Measurements from ENCODE around the gene ESPL1.

Gene ESPL1

DNA sequence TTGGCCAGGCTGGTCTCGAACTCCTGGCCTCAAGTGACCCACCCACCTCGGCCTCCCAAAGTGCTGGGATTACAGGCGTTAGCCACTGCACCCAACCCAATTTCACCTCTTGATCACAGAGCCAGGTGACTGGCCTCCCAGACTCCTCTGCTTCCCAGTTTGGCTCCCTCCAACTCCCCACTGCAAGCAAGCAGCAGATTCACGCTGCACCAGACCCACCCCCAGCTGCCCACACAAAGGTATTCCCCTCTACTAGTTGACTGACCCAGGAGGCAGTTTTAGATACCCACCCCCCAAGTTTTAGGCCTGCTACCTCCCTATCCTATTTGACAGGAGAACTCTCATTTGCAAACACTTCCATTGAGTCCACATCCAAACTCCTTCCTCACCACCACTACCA lies 41.3 kb upstream of the ESPL1 start:
- TF ChIP-seq FOXP2 (optimal IDR thresholded peaks at IDR 0.05; ENCODE audit: borderline replicate concordance, extremely low read depth, extremely low read length, insufficient read depth) = no peak
- no peak for TF ChIP-seq SIN3A (IDR thresholded peaks at IDR 0.05; ENCODE audit: borderline replicate concordance, insufficient read depth, low read length)
- TF ChIP-seq POLR2AphosphoS5 (IDR thresholded peaks at IDR 0.05; ENCODE audit: low read depth, low read length) = no peak
- no peak for TF ChIP-seq TAF1 (IDR thresholded peaks at IDR 0.05; ENCODE audit: borderline replicate concordance, insufficient read depth, low read length)
- TF ChIP-seq, protein P1, sequence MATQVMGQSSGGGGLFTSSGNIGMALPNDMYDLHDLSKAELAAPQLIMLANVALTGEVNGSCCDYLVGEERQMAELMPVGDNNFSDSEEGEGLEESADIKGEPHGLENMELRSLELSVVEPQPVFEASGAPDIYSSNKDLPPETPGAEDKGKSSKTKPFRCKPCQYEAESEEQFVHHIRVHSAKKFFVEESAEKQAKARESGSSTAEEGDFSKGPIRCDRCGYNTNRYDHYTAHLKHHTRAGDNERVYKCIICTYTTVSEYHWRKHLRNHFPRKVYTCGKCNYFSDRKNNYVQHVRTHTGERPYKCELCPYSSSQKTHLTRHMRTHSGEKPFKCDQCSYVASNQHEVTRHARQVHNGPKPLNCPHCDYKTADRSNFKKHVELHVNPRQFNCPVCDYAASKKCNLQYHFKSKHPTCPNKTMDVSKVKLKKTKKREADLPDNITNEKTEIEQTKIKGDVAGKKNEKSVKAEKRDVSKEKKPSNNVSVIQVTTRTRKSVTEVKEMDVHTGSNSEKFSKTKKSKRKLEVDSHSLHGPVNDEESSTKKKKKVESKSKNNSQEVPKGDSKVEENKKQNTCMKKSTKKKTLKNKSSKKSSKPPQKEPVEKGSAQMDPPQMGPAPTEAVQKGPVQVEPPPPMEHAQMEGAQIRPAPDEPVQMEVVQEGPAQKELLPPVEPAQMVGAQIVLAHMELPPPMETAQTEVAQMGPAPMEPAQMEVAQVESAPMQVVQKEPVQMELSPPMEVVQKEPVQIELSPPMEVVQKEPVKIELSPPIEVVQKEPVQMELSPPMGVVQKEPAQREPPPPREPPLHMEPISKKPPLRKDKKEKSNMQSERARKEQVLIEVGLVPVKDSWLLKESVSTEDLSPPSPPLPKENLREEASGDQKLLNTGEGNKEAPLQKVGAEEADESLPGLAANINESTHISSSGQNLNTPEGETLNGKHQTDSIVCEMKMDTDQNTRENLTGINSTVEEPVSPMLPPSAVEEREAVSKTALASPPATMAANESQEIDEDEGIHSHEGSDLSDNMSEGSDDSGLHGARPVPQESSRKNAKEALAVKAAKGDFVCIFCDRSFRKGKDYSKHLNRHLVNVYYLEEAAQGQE (IDR thresholded peaks at IDR 0.05; ENCODE audit: insufficient read depth in 1 of 2, low read depth in 2 of 2, low read length in 2 of 2) = no peak

DNA sequence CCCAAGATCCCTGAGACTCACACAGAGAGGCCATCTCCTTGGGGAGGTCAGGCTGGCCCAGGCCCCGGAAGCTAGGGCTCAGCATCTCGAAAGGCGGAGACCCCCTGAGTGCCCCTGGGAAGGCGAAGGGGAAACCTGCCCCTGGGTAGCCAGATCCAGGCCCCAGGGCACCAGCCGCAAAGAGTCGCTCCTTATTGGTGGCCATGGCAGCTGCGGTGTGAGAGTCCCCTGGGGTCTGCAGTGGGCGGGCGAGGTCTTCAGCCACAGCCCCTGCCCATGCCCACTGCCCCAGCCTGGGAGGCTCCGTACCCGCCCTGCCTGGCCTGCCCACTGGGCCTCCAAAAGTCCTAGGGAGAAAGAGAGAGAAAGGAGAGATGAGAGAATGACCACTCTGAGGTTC lies 40.8 kb upstream of the ESPL1 start:
- TF ChIP-seq SIN3A (IDR thresholded peaks at IDR 0.05; ENCODE audit: borderline replicate concordance, insufficient read depth, low read length) (no peak), FOXP2 (optimal IDR thresholded peaks at IDR 0.05; ENCODE audit: borderline replicate concordance, extremely low read depth, extremely low read length, insufficient read depth) (no peak), POLR2AphosphoS5 (IDR thresholded peaks at IDR 0.05; ENCODE audit: low read depth, low read length) (no peak), TAF1 (IDR thresholded peaks at IDR 0.05; ENCODE audit: borderline replicate concordance, insufficient read depth, low read length) (no peak)
- TF ChIP-seq, protein P1 (IDR thresholded peaks at IDR 0.05; ENCODE audit: insufficient read depth in 1 of 2, low read depth in 2 of 2, low read length in 2 of 2) = no peak

GRCh38 chr12:53227836-53228235 lies 40.3 kb upstream of the ESPL1 start:
- TF ChIP-seq SIN3A (IDR thresholded peaks at IDR 0.05; ENCODE audit: borderline replicate concordance, insufficient read depth, low read length) (no peak), FOXP2 (optimal IDR thresholded peaks at IDR 0.05; ENCODE audit: borderline replicate concordance, extremely low read depth, extremely low read length, insufficient read depth) (no peak), TAF1 (IDR thresholded peaks at IDR 0.05; ENCODE audit: borderline replicate concordance, insufficient read depth, low read length) (no peak), POLR2AphosphoS5 (IDR thresholded peaks at IDR 0.05; ENCODE audit: low read depth, low read length) (no peak)
- TF ChIP-seq, protein P1 (IDR thresholded peaks at IDR 0.05; ENCODE audit: insufficient read depth in 1 of 2, low read depth in 2 of 2, low read length in 2 of 2) = no peak

GRCh38 chr12:53229454-53229853 lies 38.6 kb upstream of the ESPL1 start:
- TF ChIP-seq, protein P1 (IDR thresholded peaks at IDR 0.05; ENCODE audit: insufficient read depth in 1 of 2, low read depth in 2 of 2, low read length in 2 of 2) = no peak
- TF ChIP-seq POLR2AphosphoS5 (IDR thresholded peaks at IDR 0.05; ENCODE audit: low read depth, low read length) (no peak), FOXP2 (optimal IDR thresholded peaks at IDR 0.05; ENCODE audit: borderline replicate concordance, extremely low read depth, extremely low read length, insufficient read depth) (no peak), TAF1 (IDR thresholded peaks at IDR 0.05; ENCODE audit: borderline replicate concordance, insufficient read depth, low read length) (no peak), SIN3A (IDR thresholded peaks at IDR 0.05; ENCODE audit: borderline replicate concordance, insufficient read depth, low read length) (no peak)
